ENCODE measurements around the gene TFPT. TPM values are rescaled to one million over a fixed set of nuclear protein-coding genes. Genes with fewer than 3 reads are reported as not detected.
A peak's percentile ranks its signal among the peaks of the same experiment; 100 is the strongest.
"Not testable (repeated sequence)": the region's sequence is repeated elsewhere in the genome, so short reads cannot be mapped to it uniquely, and the experiment has no call there.

Gene TFPT
- total and polyA plus RNA-seq, 7 donors: 18.2 to 28.6 (median 22.4) TPM

GRCh38 chr19:54105796-54106195, 9.7 kb downstream of the TFPT start:
- intact Hi-C loops (cut with DNase I): no loop called here
- Histone ChIP-seq H3K4me1 (peaks cover 0 to 18% (median 16%) of the 10 kb centered on the region in 4 donors), H3K36me3 (peaks cover 8 to 56% (median 39%) of the 10 kb centered on the region in 4 donors), H3K27me3 (no peaks in the 10 kb centered on the region), H3K9me3 (no peaks in the 10 kb centered on the region), H3K27ac (no peak overlapping the region), H3K4me3 (no peak overlapping the region)
- no peak for TF ChIP-seq CTCF (IDR thresholded peaks at IDR 0.05)
- no peak for TF ChIP-seq EP300 (IDR thresholded peaks at IDR 0.05)
- no peak for TF ChIP-seq POLR2AphosphoS5 (IDR thresholded peaks at IDR 0.05)
- TF ChIP-seq POLR2A (IDR thresholded peaks at IDR 0.05): no peak
- peak; percentile 39 for DNase-seq
- WGBS, 2 donors: 90 to 92% methylated on average over 10 of the region's 10 CpGs

GRCh38 chr19:54104998-54105715, 10.3 kb downstream of the TFPT start:
- TF ChIP-seq CTCF (IDR thresholded peaks at IDR 0.05) (no peak), POLR2A (IDR thresholded peaks at IDR 0.05) (no peak), POLR2AphosphoS5 (IDR thresholded peaks at IDR 0.05) (no peak), EP300 (IDR thresholded peaks at IDR 0.05) (no peak)
- DNase-seq: peak; percentile 43
- Histone ChIP-seq H3K36me3 (peaks cover 8 to 49% (median 34%) of the 10 kb centered on the region in 4 donors), H3K4me1 (peaks cover 0 to 18% (median 16%) of the 10 kb centered on the region in 4 donors), H3K4me3 (no peak overlapping the region), H3K27me3 (no peaks in the 10 kb centered on the region), H3K9me3 (no peaks in the 10 kb centered on the region), H3K27ac (no peak overlapping the region)
- intact Hi-C loops (cut with DNase I): loop anchor here (5.0 kb wide), 2 partner anchors 128 to 263 kb away; no protein-coding TSS in a partner anchor
- 90% methylated on average over 11 of the region's 11 CpGs for WGBS, 2 donors

- no peaks in the 10 kb centered on the region for H3K9me3 ChIP-seq
- H3K27me3 ChIP-seq: no peaks in the 10 kb centered on the region
- H3K4me3 ChIP-seq: peak within 1 kb of the TSS; percentile 79 to 97 (median 94)
- peak; percentile 45 to 73 for TF ChIP-seq POLR2A (IDR thresholded peaks at IDR 0.05)
- no peak for TF ChIP-seq EP300 (IDR thresholded peaks at IDR 0.05)
- peak; percentile 82 to 94 (median 90) for TF ChIP-seq POLR2AphosphoS5 (IDR thresholded peaks at IDR 0.05)
- TF ChIP-seq CTCF (IDR thresholded peaks at IDR 0.05): no peak
- peak; percentile 99 for DNase-seq
- H3K27ac ChIP-seq: peak within 1 kb of the TSS; percentile 79 to 86 (median 84)
- 3% methylated on average over 54 of the region's 54 CpGs for WGBS, 2 donors
- peaks cover 0 to 18% (median 16%) of the 10 kb centered on the region in 4 donors for H3K4me1 ChIP-seq
- H3K36me3 ChIP-seq: peaks cover 2 to 24% (median 11%) of the 10 kb centered on the region in 4 donors
- intact Hi-C loops (cut with DNase I): loop anchor here (1.0 to 5.0 kb wide), 3 partner anchors 13 to 260 kb away; partner anchors contain the start of genes PRPF31 and TFPT
Observed at GRCh38 chr19:54102421-54103169, 12.9 kb downstream of the TFPT start, which contains the start of gene NDUFA3. Gene NDUFA3 (plus strand): TSS chr19:54102855. CDS start chr19:54102879, 24 bp downstream.

GRCh38 chr19:54100561-54100960, 14.9 kb downstream of the TFPT start, which contains the start of gene OSCAR:
Gene OSCAR (minus strand): TSS chr19:54100803. CDS start chr19:54100792, 11 bp downstream.
- Histone ChIP-seq H3K27ac (no peak within 1 kb of the TSS), H3K9me3 (no peaks in the 10 kb centered on the region), H3K4me3 (no peak within 1 kb of the TSS), H3K4me1 (peaks cover 0 to 25% (median 23%) of the 10 kb centered on the region in 4 donors), H3K36me3 (peaks cover 0 to 3% (median 0%) of the 10 kb centered on the region in 4 donors), H3K27me3 (peaks cover 0 to 5% (median 3%) of the 10 kb centered on the region in 3 donors)
- 52 to 72% methylated on average over 5 of the region's 5 CpGs for WGBS, 2 donors
- intact Hi-C loops (cut with DNase I): loop anchor here (5.0 kb wide), 2 partner anchors 123 to 258 kb away; no protein-coding TSS in a partner anchor
- TF ChIP-seq POLR2AphosphoS5 (IDR thresholded peaks at IDR 0.05) (no peak), EP300 (IDR thresholded peaks at IDR 0.05) (no peak), POLR2A (IDR thresholded peaks at IDR 0.05) (no peak), CTCF (IDR thresholded peaks at IDR 0.05) (no peak)
- DNase-seq: no peak

GRCh38 chr19:54099903-54100255, 15.6 kb downstream of the TFPT start:
- DNase-seq, H3K27ac ChIP-seq, H3K36me3 ChIP-seq, H3K4me3 ChIP-seq, H3K9me3 ChIP-seq: not testable (repeated sequence)
- Histone ChIP-seq H3K4me1 (peaks cover 0 to 30% (median 26%) of the 10 kb centered on the region in 4 donors), H3K27me3 (peaks cover 0 to 11% (median 8%) of the 10 kb centered on the region in 3 donors)
- WGBS, 2 donors: 82 to 85% methylated on average over 9 of the region's 9 CpGs
- intact Hi-C loops (cut with DNase I): loop anchor here (5.0 kb wide), 2 partner anchors 123 to 258 kb away; no protein-coding TSS in a partner anchor

Measured in sigmoid colon (tissue), 7 donors.